NCI-H146 (cell line): Measurements from ENCODE around the gene NFIL3.

Source experiments
- DNase-seq: peaks from one replicate; lab custom pipeline; 2025; lab: John Stamatoyannopoulos, UW

Gene NFIL3

DNA sequence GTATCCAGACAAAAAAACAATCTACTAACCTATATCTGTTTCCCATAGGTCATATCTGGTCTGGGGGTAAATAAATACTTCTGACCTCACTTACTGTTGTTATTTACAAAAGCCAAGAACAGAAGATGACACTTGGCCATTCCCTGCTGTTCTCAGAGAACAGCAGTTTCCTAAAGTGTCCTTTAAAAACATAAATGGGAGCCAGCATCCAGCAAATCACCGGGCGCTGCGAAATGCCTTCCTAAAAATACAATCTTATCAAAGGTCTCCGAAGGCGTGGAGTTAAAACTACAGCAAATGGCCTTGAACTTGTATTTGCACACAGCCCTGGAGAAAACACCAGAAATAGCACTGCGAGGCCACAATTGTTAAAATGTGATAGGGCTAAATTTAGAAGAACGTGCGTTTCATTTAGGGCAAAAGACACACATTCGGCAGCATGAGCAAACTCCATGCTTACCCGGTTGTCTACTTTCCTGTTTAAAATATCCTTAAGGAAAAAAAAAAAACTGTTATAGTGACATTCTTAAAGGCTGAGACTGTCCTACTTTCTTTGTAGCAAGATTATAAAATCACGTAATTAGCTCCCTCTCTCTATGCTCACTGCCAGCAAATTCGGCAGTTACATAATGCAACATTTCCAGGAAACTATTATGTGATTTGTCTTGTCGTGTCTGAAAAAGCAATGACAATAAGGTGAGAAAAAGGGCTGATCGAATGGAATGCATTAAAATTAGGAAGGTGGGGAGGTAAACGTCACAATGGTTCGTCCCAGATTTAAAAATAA is 1.5 kb downstream of the NFIL3 start:
- DNase-seq = no peak

DNA sequence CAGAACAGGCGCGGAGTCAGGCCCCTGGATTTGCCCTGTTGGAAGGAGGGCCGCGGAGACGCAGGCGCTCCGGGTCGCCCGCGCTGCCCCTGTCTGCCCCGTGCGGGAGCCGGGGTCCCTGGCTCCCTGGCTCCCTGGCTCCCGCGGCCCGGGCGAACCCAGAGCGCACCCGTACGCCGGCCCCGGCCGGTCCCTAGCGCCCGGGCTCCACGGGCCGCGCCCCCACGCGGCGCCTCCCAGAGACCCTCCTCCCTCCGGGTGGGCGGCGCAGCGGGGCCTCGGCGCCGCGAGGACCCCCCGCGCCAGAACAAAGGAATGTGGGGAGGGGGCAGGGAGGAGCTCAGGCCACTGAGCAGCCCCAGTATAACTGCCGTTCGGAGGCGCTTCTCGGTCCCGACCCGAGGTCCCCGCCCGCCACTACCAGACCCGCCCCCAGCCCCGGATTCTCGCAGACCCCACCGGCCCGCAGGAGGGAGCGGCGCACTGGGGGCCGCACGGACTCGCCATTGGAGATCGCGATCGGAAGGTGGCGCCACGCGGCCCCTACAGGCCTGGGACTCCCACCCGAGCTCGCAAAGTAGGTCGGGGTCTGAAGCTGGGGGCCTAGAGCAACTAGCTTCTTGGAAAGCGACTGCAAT is 2.4 kb downstream of the NFIL3 start:
- peak; percentile 11 for DNase-seq

GRCh38 chr9:91420501-91421127 is 3.0 kb downstream of the NFIL3 start:
- no peak for DNase-seq

GRCh38 chr9:91419222-91420191 is 4.1 kb downstream of the NFIL3 start:
- DNase-seq = no peak

DNA sequence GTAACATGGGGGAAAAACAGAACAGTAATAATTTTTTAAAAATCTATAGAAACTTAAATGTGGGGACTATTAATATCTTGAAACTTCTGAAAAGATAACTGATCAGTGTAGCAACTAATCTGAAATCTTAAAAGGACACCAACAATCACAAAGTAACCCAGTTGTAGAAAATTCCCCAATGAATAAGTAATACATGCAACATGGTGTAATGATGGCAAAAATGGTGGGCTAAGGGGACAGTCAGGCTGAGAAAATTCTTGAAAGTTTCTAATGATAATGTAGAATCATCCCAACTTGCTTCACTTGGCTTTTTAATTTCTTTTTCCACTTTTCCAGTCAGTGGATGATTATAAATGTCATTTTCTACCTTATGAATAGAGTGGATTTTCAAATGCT is 5.4 kb downstream of the NFIL3 start:
- no peak for DNase-seq

- DNase-seq = no peak
These were observed 5.9 kb downstream of the NFIL3 start for GRCh38 chr9:91417602-91418214.

- DNase-seq = no peak
These were observed 7.4 kb downstream of the NFIL3 start for GRCh38 chr9:91416096-91416712.

DNA sequence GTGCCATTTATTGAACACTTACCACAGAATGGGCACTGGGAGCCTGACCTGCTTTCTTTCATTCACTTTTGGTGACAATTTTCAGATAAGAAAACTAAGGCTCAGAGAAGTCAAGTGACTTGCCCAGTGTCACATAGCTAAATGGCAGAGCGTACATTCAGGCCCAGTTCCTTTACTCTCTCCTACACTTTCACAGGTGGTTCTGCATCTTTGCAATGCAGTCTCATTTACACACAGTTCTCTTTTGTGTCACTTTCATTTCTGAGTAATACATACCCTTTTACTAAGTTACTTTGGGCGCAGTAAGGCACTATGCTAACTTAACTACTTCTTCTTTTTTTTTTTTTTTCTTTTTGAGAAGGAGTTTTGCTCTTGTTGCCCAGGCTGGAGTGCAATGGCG is 8.3 kb downstream of the NFIL3 start:
- no peak for DNase-seq

DNA sequence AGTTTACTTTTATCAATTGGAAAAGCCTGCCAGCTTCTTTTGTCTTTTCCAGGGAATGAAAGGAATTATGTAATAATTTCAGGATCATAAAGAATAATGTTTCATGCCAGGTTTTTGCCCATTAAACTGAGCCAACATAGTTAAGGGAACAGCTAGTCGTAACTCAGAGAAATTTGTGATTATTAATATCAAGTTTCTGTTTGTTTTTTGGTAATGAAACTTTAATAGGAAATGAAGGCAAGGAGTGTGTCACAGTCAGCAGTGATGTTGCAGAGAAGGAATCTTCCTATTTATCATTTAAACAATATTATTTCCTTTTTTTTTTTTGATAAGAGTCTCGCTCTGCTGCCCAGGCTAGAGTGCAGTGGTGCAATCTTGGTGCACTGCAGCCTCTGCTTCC is 10.7 kb downstream of the NFIL3 start:
- no peak for DNase-seq

GRCh38 chr9:91411096-91411771 is 12.4 kb downstream of the NFIL3 start:
- no peak for DNase-seq

DNA sequence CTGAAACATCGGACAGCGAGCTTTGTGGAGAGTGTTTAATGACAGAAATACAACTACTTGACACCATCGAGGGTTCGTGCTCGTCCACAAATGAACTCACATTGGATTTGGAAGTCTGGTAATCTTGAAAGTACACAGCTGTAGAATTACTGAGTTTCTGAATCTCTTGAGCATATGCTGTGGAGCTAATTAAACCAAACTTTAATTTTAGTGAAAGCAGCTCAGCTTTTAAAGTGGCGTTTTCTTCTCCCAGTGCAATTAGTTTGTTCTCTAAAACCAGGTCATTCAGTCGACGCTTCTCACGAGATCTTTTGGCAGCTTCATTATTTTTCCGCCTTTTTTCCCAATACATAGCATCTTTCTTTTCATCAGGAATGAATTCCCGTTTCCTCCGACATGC is 13.5 kb downstream of the NFIL3 start:
- DNase-seq = no peak

GRCh38 chr9:91408475-91408874 is 15.2 kb downstream of the NFIL3 start:
- no peak for DNase-seq

GRCh38 chr9:91407580-91408318 is 15.9 kb downstream of the NFIL3 start:
- DNase-seq = no peak

- no peak for DNase-seq
These were observed 18.1 kb downstream of the NFIL3 start for GRCh38 chr9:91405343-91406077.

- no peak for DNase-seq
These were observed 19.7 kb downstream of the NFIL3 start for GRCh38 chr9:91403665-91404543.

DNA sequence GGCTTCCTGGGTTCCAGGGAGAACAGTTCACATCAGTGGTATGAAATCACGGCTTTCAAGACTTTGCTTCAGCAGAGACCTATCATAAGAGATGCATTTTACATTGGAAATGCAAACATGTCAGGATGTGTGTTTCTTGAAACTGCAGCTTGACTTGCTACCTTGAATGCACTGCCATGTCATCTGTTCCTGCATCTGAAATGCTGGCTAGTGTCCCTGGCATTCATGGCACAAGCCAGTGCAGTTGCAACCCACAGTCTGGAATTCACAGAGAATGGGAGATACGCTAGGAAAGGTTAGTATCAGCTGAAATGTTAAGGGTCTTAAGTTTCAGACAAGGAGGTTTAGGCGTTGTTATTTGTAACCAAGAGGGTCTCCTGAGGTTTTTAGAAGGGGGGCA is 24.7 kb downstream of the NFIL3 start:
- no peak for DNase-seq

DNA sequence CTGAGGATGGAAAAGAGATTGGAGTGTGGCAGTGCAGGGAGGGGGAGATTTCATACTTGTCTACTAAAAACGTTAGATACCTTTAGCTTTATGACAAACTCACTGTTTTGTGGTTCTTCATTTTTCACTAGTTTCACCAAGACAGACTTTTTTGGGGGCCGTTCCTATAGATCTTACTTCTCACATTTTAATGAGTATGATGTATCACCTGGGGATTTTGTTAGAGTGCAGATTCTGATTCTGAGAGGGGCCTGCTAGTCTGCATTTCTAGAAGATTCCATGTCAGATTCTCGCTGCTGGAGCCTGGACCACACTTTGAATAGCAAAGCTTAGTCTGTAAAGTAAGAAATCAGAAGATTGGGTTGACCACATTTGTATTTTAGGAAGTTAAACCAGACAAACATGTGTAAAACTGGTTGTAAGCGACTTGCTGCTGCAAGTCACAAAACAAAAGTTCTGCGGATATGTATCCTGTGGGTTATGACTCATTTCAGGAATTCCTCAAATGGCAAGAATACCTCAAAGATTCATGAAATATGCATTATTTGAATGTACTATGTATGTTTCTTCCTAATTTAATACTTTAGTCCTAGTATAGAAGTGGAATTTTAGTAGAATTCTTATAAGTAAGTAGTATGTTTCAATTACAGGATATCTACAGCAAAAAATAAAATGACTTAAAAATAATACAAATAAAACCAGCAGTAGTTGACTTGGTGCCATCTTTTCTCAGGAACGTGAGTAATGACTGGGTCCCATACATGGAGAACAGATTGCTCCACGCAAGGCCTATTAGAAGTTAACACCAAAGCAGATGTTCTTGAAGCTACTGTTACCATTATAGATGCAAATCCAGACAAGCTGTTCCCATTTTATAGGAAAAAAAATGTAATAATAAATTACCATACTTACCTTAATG is 27.8 kb downstream of the NFIL3 start:
- no peak for DNase-seq
